NCI-H226 (cell line): ENCODE data around the gene CLDN22.
"Not testable (repeated sequence)": the region's sequence is repeated elsewhere in the genome, so short reads cannot be mapped to it uniquely, and the experiment has no call there.

ENCODE experiments used
- DNase-seq: peaks from one replicate; pipeline ENCODE4 v3.0.0-alpha.2; 2015

The CLDN22 gene

GRCh38 chr4:183345261-183345660 is 25.2 kb upstream of the CLDN22 start:
- no peak for DNase-seq

GRCh38 chr4:183344523-183345255 is 24.6 kb upstream of the CLDN22 start:
- no peak for DNase-seq

GRCh38 chr4:183343730-183344129 is 23.7 kb upstream of the CLDN22 start:
- DNase-seq = no peak

GRCh38 chr4:183342541-183343533 is 22.8 kb upstream of the CLDN22 start:
- no peak for DNase-seq

GRCh38 chr4:183337833-183338232 is 17.8 kb upstream of the CLDN22 start:
- no peak for DNase-seq

GRCh38 chr4:183337349-183337748 is 17.3 kb upstream of the CLDN22 start:
- no peak for DNase-seq

GRCh38 chr4:183335369-183335940 is 15.4 kb upstream of the CLDN22 start:
- peak; percentile 73 for DNase-seq

- no peak for DNase-seq
Observed at GRCh38 chr4:183333983-183334382, 13.9 kb upstream of the CLDN22 start.

- no peak for DNase-seq
Observed at GRCh38 chr4:183333202-183333601, 13.1 kb upstream of the CLDN22 start.

GRCh38 chr4:183332447-183332846 is 12.4 kb upstream of the CLDN22 start:
- DNase-seq = no peak

GRCh38 chr4:183330841-183331240 is 10.8 kb upstream of the CLDN22 start:
- no peak for DNase-seq

- no peak for DNase-seq
Observed at GRCh38 chr4:183329954-183330742, 10.1 kb upstream of the CLDN22 start.

GRCh38 chr4:183329244-183329643 is 9.2 kb upstream of the CLDN22 start:
- no peak for DNase-seq

GRCh38 chr4:183328832-183329231 is 8.8 kb upstream of the CLDN22 start:
- DNase-seq = peak; percentile 35

- DNase-seq = no peak
Observed at GRCh38 chr4:183327827-183328226, 7.8 kb upstream of the CLDN22 start.

GRCh38 chr4:183326853-183327252 is 6.8 kb upstream of the CLDN22 start:
- DNase-seq = no peak

- DNase-seq = not testable (repeated sequence)
Observed at GRCh38 chr4:183326387-183326786, 6.3 kb upstream of the CLDN22 start.

GRCh38 chr4:183324619-183325018 is 4.5 kb upstream of the CLDN22 start:
- no peak for DNase-seq

- not testable (repeated sequence) for DNase-seq
Observed at GRCh38 chr4:183324056-183324455, 4.0 kb upstream of the CLDN22 start.

- no peak for DNase-seq
Observed at GRCh38 chr4:183323295-183323694, 3.2 kb upstream of the CLDN22 start.

- DNase-seq = no peak
Observed at GRCh38 chr4:183322326-183322725, 2.2 kb upstream of the CLDN22 start, which contains the start of gene CLDN24. CLDN24 (minus strand) TSS chr4:183322426; CDS start chr4:183322426, 0 bp downstream.

- no peak for DNase-seq
Observed at GRCh38 chr4:183321516-183321915, 1.4 kb upstream of the CLDN22 start.

- no peak for DNase-seq
Observed at GRCh38 chr4:183321079-183321478, 1.0 kb upstream of the CLDN22 start.
